Measurements from ENCODE around the gene SIGLEC8.

GRCh38 chr19:51433043-51433442, 25.2 kb downstream of the SIGLEC8 start:
- TF ChIP-seq CTCF (conservative IDR thresholded peaks at IDR 0.05; ENCODE audit: low read length), result no peak
- no peak for TF ChIP-seq EZH2phosphoT487 (IDR thresholded peaks at IDR 0.05; ENCODE audit: borderline replicate concordance, low read depth, low read length)
